ENCODE measurements around the gene SNX8.
"Not testable (repeated sequence)": the region's sequence is repeated elsewhere in the genome, so short reads cannot be mapped to it uniquely, and the experiment has no call there.

The SNX8 gene

GRCh38 chr7:2353113-2353935, 39.1 kb upstream of the SNX8 start:
- TF ChIP-seq CTCF (IDR thresholded peaks at IDR 0.05; ENCODE audit: insufficient read depth, low read length, missing control alignments): no peak
- peak overlapping the region; percentile 88 for H3K4me3 ChIP-seq (ENCODE audit: low read depth, low read length)
- ChIA-PET POLR2A (interaction anchor here (1.0 to 1.7 kb wide), 8 partner anchors 9 to 178 kb away, joined by 3 to 6 read pairs (median 4); partner anchors contain the start of genes MAD1L1, MRM2 and NUDT1), CTCF (interaction anchor here (1.3 to 3.4 kb wide), 3 partner anchors 11 to 144 kb away, joined by 3 to 16 read pairs (median 4); partner anchors contain the start of gene MAD1L1)
- DNase-seq (ENCODE audit: low read depth, low spot score): no peak

- ChIA-PET CTCF (interaction anchor here (0.7 kb wide), 1 partner anchor 24 kb away, joined by 3 read pairs; no protein-coding TSS in a partner anchor), POLR2A (no interaction called here)
- no peak for DNase-seq (ENCODE audit: low read depth, low spot score)
- no peak for TF ChIP-seq CTCF (IDR thresholded peaks at IDR 0.05; ENCODE audit: insufficient read depth, low read length, missing control alignments)
- no peak overlapping the region for H3K4me3 ChIP-seq (ENCODE audit: low read depth, low read length)
Measured at GRCh38 chr7:2350861-2351260, 36.6 kb upstream of the SNX8 start.

- CTCF ChIA-PET: interaction anchor here (0.7 kb wide), 1 partner anchor 23 kb away, joined by 3 read pairs; no protein-coding TSS in a partner anchor
- no peak for TF ChIP-seq CTCF (IDR thresholded peaks at IDR 0.05; ENCODE audit: insufficient read depth, low read length, missing control alignments)
Measured at GRCh38 chr7:2350055-2350454, 35.8 kb upstream of the SNX8 start.

GRCh38 chr7:2347351-2348063, 33.3 kb upstream of the SNX8 start:
- POLR2A ChIA-PET: interaction anchor here (1.0 to 1.2 kb wide), 2 partner anchors 99 to 115 kb away, joined by 3 read pairs; partner anchors contain the start of gene MAD1L1
- CTCF ChIA-PET: interaction anchor here (0.6 to 2.6 kb wide), 41 partner anchors 7 to 789 kb away, joined by 3 to 33 read pairs (median 4); partner anchors contain the start of genes MAD1L1, MRM2 and NUDT1
- H3K4me3 ChIP-seq (ENCODE audit: low read depth, low read length); DNase-seq (ENCODE audit: low read depth, low spot score): not testable (repeated sequence)

More at GRCh38 chr7:2350055-2350454, 35.8 kb upstream of the SNX8 start:
- POLR2A ChIA-PET: no interaction called here
- no peak for DNase-seq (ENCODE audit: low read depth, low spot score)
- no peak overlapping the region for H3K4me3 ChIP-seq (ENCODE audit: low read depth, low read length)

- TF ChIP-seq CTCF (IDR thresholded peaks at IDR 0.05; ENCODE audit: insufficient read depth, low read length, missing control alignments): no peak
- no peak for DNase-seq (ENCODE audit: low read depth, low spot score)
- no peak overlapping the region for H3K4me3 ChIP-seq (ENCODE audit: low read depth, low read length)
- ChIA-PET POLR2A (no interaction called here), CTCF (interaction anchor here (2.1 kb wide), 1 partner anchor 11 kb away, joined by 15 read pairs; no protein-coding TSS in a partner anchor)
Measured at GRCh38 chr7:2336626-2337299, 22.5 kb upstream of the SNX8 start.

- H3K4me3 ChIP-seq (ENCODE audit: low read depth, low read length); DNase-seq (ENCODE audit: low read depth, low spot score); POLR2A ChIA-PET: not testable (repeated sequence)
- CTCF ChIA-PET: interaction anchor here (0.8 kb wide), 1 partner anchor 15 kb away, joined by 3 read pairs; no protein-coding TSS in a partner anchor
Measured at GRCh38 chr7:2332606-2333231, 18.5 kb upstream of the SNX8 start.
